Measurements from ENCODE around the gene PSMC3IP.
"Not testable (repeated sequence)": the region's sequence is repeated elsewhere in the genome, so short reads cannot be mapped to it uniquely, and the experiment has no call there.

PSMC3IP gene

GRCh38 chr17:42617956-42618431 is 40.5 kb upstream of the PSMC3IP start:
- H3K4me2 ChIP-seq (ENCODE audit: low read length), result no peak overlapping the region
- TF ChIP-seq CTCF (IDR thresholded peaks at IDR 0.05), result no peak
- H2AFZ ChIP-seq, result no peak overlapping the region
- no peak overlapping the region for H3K4me3 ChIP-seq (ENCODE audit: low read depth, low read length)
- no peak overlapping the region for H3K27ac ChIP-seq
- no peaks in the 10 kb centered on the region for H3K9me3 ChIP-seq (ENCODE audit: control insufficient read depth, low read length)
- H3K36me3 ChIP-seq (ENCODE audit: control insufficient read depth, insufficient read depth, low read length), result no peaks in the 10 kb centered on the region
- no peaks in the 10 kb centered on the region for H3K4me1 ChIP-seq
- H3K9ac ChIP-seq, result no peak overlapping the region
- no peaks in the 10 kb centered on the region for H3K79me2 ChIP-seq
- H3K27me3 ChIP-seq (ENCODE audit: control insufficient read depth, insufficient read depth, low read length), result no peaks in the 10 kb centered on the region

- Histone ChIP-seq H3K4me2 (ENCODE audit: low read length) (no peak overlapping the region), H3K4me1 (no peaks in the 10 kb centered on the region), H3K27me3 (ENCODE audit: control insufficient read depth, insufficient read depth, low read length) (no peaks in the 10 kb centered on the region), H3K9ac (no peak overlapping the region), H2AFZ (no peak overlapping the region), H3K27ac (no peak overlapping the region), H3K4me3 (ENCODE audit: low read depth, low read length) (no peak overlapping the region), H3K79me2 (no peaks in the 10 kb centered on the region), H3K36me3 (ENCODE audit: control insufficient read depth, insufficient read depth, low read length) (no peaks in the 10 kb centered on the region), H3K9me3 (ENCODE audit: control insufficient read depth, low read length) (no peaks in the 10 kb centered on the region)
- TF ChIP-seq CTCF (IDR thresholded peaks at IDR 0.05), result no peak
Observed at GRCh38 chr17:42613699-42614295, 36.3 kb upstream of the PSMC3IP start.

- Histone ChIP-seq H3K9me3 (ENCODE audit: control insufficient read depth, low read length) (no peaks in the 10 kb centered on the region), H3K27me3 (ENCODE audit: control insufficient read depth, insufficient read depth, low read length) (no peaks in the 10 kb centered on the region), H2AFZ (no peak overlapping the region), H3K4me3 (ENCODE audit: low read depth, low read length) (no peak overlapping the region), H3K36me3 (ENCODE audit: control insufficient read depth, insufficient read depth, low read length) (no peaks in the 10 kb centered on the region), H3K9ac (no peak overlapping the region), H3K4me2 (ENCODE audit: low read length) (no peak overlapping the region), H3K27ac (no peak overlapping the region), H3K4me1 (peaks cover 3% of the 10 kb centered on the region), H3K79me2 (peaks cover 6% of the 10 kb centered on the region)
- TF ChIP-seq CTCF (IDR thresholded peaks at IDR 0.05), result no peak
Observed at GRCh38 chr17:42612013-42612412, 34.5 kb upstream of the PSMC3IP start.

- Histone ChIP-seq H3K79me2 (peaks cover 24% of the 10 kb centered on the region), H3K27ac (peak overlapping the region; percentile 50), H2AFZ (peak overlapping the region; percentile 90), H3K9ac (peak overlapping the region; percentile 39), H3K4me2 (ENCODE audit: low read length) (peak overlapping the region; percentile 97), H3K4me3 (ENCODE audit: low read depth, low read length) (peak overlapping the region; percentile 98)
- not testable (repeated sequence) for H3K36me3 ChIP-seq (ENCODE audit: control insufficient read depth, insufficient read depth, low read length); H3K9me3 ChIP-seq (ENCODE audit: control insufficient read depth, low read length); H3K27me3 ChIP-seq (ENCODE audit: control insufficient read depth, insufficient read depth, low read length); H3K4me1 ChIP-seq
Observed at GRCh38 chr17:42609814-42610801, 32.6 kb upstream of the PSMC3IP start.

- Histone ChIP-seq H3K9me3 (ENCODE audit: control insufficient read depth, low read length) (no peaks in the 10 kb centered on the region), H3K4me1 (peaks cover 3% of the 10 kb centered on the region), H3K4me2 (ENCODE audit: low read length) (peak within 1 kb of the TSS; percentile 97), H3K9ac (peak within 1 kb of the TSS; percentile 55), H2AFZ (peak within 1 kb of the TSS; percentile 90), H3K79me2 (peaks cover 25% of the 10 kb centered on the region), H3K4me3 (ENCODE audit: low read depth, low read length) (peak within 1 kb of the TSS; percentile 98), H3K27ac (peak within 1 kb of the TSS; percentile 81), H3K27me3 (ENCODE audit: control insufficient read depth, insufficient read depth, low read length) (no peaks in the 10 kb centered on the region), H3K36me3 (ENCODE audit: control insufficient read depth, insufficient read depth, low read length) (no peaks in the 10 kb centered on the region)
- TF ChIP-seq CTCF (IDR thresholded peaks at IDR 0.05), result peak; percentile 34
Observed at GRCh38 chr17:42609182-42609813, 31.8 kb upstream of the PSMC3IP start, which contains the start of the genes RETREG3 and TUBG1. Gene RETREG3, minus strand, starts transcription at chr17:42609374. Its CDS starts 50 bp downstream, at chr17:42609324. Gene TUBG1, plus strand, starts transcription at chr17:42609683. Its CDS starts 55 bp downstream, at chr17:42609738.

Measured in parathyroid adenoma (tissue), 2 donors.